CD1c-positive myeloid dendritic cell (primary cell): ENCODE results near the gene FBXL17.

ENCODE experiments used
- DNase-seq: peaks from one replicate; pipeline ENCODE4 v3.0.0-alpha.2; 2016; ENCODE audit errors: extremely low spot score

FBXL17 gene

DNA sequence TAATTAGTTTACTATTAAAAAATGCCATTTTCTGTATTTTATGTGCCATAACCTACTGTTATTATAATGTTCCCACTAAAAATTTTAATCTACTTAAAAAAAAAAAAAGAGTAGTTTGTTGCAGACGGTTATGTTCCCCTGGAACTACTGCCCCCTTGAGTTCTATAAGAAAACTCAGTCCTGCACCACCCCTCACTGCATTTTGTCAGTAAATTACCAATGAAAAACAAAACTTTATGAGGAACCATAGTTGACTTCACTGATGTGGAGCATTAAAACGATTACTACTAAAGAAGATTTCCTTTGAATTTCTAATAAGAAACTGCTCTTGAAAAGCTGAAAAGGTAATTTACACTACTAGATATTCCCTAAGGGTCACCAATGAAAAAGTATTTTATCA, 288.7 kb downstream of the FBXL17 start:
- no peak for DNase-seq

DNA sequence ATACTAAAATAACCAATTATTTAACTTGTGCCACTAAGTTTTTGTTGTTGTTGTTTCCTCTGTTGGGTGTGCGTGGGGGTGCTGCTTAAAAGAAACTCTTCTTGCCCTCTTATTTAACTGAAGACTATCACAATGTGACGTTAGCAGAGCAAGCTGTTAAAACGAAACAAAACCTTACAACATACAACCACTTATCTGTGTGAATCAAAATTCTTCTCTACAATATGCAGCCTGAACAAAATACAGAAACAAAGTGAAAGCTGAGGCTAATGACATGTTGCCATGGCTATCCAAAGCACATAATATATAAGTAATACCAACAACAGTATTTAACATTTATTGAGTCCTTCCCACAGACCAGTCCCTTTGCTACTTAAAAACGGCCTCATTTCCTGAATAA, 291.0 kb downstream of the FBXL17 start:
- no peak for DNase-seq

DNA sequence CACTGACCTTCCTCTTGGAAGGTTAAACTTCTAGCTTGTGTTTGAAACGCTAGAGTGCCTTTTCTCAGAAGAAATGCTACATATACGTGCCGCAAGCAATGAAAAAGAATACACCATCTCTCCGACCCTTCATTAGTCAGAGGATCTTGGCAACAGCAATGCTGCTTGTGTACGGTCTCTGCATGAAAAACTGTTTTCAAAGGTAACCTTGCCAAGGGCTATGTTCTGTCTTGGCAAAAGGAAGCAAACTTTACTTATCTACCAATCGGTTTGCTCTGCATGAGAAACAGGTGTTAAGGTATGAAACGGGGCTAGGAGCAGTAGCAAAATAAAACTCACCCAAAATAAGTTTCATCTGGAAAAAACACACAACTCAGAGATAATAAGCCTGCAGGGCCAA, 297.8 kb downstream of the FBXL17 start:
- no peak for DNase-seq

DNA sequence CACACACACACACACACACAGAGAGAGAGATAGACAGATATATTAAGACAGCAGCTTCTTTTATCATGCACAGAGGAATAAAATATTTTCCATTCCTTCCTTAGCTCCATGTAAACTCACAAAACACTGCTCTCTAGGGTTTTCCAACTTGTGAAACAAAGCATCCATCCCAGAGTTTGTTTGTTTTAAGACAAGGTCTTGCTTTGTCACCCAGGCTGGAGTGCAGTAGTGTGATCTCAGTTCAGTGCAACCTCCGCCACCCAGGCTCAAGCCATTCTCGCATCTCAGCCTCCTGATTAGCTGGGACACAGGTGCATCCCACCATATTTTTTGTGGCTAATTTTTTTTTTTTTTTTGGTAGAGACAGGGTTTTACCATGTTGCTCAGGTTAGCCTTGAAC, 298.7 kb downstream of the FBXL17 start:
- no peak for DNase-seq

DNA sequence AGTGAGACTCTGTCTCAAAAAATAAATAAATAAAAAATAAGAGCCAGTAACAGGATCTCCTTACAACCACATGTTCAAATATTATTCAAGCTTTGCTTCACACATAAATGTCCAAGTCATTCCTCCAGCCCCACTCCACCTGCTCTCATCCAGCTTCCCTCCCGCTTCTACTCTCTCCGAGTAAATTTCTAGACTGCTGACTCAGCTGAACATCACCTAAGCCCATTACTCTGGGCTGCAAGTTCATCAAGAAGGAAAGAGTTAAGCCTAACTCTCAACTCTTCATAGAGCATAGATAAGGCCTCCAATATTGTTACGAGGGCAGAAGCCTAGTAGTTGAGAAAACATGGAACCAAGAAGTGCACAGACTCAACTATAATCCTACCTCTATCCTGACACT, 300.2 kb downstream of the FBXL17 start:
- DNase-seq, result no peak

DNA sequence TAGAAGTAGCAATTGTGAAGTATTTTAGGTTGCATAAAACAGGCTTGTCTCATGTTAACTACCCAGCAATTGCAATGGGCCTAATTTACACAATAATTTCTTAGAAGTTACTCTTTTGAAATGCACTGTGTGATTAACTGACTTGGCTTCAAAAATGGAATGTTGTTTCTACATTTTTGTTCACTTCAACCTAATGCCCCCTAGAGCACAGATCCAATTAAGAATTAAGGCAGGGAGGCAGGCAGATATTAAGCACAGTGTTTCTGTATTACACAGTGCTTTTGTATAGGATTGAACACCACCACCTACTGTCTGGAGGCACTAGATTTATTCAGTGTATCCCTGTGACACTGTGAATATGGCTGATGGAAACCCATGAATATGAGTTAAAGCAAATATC, 302.1 kb downstream of the FBXL17 start:
- DNase-seq, result no peak

DNA sequence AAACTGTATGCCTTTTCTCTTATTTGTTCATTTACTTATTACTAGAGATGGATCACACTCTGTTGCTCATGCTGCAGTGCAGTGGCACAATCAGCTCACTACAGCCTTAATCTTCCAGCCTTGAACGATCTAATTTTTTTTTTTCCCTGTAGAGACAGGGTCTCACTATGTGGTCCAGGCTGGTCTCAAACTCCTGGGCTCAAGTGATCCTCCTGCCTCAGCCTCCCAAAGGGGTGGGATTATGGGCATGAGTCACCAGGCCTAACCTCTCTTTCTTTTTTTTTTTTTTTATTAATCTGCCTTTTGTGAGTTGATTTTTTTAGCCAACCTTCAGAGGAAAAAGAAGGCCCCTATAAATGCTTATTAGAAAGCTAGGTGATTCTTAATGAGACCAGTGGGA, 303.0 kb downstream of the FBXL17 start:
- no peak for DNase-seq

DNA sequence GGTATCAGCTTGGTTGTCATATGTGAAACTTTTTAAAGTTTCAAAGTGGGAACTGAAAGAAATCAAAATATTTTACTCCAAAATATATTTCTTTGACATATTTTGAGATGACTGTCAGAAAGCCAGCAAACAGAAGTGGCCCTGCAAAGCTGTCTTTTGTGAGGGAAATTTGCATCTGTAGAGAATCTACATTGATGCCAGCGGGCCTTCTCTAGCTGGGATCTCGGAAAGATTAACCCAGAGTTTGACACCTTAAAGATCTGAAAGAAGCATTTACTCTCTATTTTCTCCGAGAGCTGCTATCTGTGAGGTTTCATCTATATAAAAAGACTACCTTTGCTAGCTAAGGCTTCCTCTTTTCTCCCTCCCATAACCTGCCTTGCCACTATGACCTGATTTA, 303.6 kb downstream of the FBXL17 start:
- no peak for DNase-seq

DNA sequence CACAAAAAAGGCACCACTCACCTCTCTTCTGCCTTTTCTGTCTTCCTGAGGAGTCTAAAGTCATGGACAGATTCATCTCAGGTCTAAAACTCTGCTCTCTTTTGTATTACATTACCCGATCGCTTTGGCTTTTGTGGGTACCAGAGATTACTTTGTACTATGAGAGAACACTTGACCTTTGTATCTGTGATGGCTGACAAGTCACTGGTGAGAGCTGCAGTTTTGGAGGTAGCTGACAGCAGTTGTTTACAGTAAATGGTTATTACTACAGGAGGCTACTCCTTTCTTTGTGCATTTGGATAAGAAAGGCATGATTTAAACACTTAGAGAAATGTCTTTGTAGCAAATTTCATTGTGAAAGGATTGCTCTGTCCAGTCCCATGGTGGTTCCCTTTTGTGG, 307.3 kb downstream of the FBXL17 start:
- no peak for DNase-seq

DNA sequence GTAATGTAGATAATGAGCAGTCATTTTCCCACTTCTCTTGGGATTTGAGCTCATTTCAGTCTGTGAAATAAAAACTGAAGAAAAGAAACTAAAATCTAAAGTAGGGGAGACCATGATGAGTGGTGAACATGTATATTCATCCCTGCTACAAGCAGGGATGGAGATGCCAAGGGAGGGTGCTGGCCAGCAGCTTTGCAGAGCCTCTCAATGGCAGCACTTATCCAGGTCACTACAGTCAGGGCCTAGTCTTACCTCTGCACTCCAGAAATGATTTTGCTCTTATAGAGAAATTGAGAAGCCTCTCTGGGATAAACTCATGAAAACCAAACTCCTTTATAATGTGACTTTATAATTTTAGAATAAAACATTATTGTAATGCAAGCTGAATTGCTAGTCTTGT, 317.6 kb downstream of the FBXL17 start:
- no peak for DNase-seq

DNA sequence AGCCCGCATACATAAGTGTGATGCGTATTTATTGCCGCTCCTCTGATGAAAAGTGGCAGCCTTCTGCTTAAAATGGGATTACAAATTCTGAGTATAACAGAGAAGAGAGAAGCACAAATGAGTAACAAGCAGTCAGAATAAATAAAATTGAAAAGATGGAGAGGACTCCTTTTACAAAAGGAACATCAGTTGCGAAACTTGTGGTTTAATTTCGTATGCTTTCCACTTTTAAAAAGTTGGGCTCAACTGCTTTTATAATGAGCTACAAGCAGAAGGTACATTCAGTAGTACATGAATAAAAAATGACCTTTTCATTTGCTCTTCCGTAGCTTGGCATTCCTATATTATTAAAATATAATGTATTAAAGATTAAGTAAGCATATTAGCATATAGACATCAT, 320.0 kb downstream of the FBXL17 start:
- DNase-seq, result no peak

DNA sequence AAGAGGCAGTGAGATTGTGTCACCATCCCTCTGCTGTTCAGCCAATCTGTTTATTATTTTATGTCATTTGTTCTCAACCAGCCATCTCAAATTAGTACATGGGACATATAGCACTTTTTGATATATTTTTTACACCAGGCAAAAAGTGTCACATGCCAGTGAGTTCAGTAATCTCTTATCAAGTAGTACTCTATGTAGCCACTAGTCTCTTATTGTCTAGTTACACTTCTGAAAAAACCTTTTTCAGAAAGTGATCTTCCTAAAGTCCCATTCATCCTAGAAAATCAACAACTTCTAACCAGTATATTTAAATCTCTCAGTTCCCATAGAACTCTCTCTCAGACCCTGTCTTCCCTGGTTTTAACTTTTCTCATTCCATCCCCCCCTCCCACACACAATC, 321.6 kb downstream of the FBXL17 start:
- DNase-seq, result no peak

DNA sequence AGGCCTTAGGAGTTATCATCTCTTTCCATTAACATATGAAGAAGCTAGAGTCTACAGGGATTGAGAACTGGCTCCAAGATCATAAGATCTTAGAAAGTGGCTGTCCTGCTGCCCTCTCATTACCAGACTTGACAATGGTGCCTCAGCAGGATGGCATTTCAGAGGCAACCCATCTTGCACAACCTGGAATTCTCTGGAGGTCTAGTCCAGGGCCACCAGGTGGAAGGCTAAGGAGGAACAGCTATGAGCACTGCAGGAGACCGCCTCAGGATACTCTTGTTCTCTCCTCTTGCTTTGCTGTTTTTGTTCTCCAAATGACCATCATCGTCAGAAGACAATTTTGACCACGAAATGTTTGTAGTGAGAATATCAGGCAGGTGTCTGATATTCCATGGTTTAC, 322.6 kb downstream of the FBXL17 start:
- no peak for DNase-seq

DNA sequence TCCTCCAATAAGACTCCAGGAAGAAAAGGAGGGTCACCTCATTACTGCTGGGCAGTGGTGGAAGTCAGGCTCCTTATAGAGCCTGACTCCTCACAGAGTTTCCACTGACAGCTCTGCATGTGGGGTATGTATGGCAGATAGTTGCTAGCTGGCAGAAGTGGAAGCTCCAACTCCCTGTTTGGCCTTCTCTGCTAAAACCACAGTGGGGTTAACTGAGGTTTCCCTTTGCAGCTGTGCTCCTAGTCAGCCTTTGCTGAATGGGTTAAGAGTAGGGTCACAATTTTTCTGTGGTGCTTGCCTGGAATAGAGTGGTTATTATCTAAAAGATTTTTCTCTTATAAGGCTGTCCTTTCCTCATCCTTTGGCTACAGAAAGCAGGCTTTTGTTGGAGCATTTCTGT, 327.5 kb downstream of the FBXL17 start:
- DNase-seq, result no peak

DNA sequence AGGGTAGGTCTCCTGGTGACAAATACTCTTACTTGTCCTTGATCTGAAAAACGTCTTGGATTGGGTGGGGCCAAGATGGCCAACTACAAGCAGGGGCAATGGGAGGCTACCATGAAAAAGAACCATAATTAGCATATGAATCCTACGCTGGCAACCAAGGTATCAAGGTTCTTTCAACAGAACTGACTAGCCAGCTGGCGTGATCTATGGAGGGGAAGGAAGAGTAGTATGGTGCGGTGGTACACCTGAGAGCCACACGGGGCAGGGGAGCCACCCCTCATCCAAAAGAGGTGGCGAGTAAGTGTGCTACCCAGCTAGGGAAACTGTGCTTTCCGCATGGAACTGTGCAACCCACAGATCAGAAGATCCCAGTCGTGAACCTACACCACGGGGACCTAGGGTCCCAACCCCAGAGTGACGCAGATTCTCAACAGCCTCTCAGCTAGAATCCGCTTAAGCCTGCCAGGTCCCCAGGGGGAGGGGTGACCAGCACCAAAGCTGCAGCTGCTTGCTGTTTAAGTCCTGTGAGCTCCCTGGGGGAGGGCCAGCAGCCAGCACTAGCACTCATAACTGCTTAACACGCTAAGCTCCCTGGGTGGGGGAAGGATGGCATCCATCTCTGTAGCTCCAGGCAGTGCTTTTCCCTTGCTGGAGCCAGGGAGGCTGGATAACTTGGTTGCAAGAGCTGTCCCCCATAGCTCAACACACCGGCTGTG, 334.8 kb downstream of the FBXL17 start:
- no peak for DNase-seq

DNA sequence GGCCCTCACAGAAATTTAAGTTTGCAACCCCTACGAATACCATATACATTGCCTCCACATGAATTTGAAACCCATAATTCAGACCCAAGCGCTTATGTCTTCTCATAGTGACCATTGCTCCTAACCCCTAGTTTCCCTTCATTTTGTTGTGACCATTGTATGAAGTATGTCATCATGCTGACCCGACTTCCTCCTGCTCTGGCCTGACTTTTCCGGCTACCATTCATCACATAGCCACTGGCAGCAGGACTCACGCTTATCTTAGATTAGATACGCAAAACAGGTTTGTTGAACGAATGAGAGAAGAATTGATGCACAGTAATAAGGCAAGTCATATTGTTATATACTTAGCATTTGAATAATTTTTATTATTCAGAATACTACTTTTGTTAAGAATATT, 345.4 kb downstream of the FBXL17 start:
- no peak for DNase-seq

DNA sequence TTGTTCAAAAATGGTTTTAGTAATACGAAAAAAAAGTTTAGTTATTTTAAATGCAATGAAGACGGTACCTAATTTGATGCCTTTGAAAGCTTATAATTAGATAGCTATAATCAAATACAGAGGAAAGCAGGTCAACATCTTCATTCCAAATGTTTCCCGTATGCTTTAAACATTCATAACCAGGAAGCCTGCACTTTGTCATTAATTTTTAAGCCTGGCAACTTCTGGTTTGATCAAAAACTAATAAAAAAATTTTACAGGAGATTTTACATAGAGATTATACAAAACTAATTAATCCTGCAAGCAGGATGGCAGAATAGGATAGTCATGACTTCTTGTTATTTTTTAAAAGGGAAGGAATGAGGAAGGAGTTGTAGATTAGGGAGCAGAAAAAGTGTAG, 353.0 kb downstream of the FBXL17 start:
- no peak for DNase-seq

DNA sequence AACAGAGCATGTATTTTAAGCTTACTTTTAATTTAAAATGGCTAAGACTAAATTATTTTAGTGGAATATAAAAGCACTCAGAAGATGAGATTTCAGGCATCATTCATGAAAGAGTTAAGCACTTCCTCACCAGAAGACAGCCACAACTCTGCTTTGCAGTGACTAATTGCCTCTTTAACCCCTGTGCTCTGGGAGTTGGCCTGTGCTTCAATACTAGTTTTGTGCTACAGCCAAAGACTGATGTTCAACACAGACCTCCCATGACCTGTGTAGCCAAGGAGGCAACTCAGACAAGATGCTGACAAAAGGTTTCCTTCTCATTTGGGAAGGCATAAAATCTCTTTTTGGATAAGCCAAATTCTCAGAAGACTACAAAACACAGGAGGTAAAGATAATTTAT, 353.5 kb downstream of the FBXL17 start:
- DNase-seq, result no peak

DNA sequence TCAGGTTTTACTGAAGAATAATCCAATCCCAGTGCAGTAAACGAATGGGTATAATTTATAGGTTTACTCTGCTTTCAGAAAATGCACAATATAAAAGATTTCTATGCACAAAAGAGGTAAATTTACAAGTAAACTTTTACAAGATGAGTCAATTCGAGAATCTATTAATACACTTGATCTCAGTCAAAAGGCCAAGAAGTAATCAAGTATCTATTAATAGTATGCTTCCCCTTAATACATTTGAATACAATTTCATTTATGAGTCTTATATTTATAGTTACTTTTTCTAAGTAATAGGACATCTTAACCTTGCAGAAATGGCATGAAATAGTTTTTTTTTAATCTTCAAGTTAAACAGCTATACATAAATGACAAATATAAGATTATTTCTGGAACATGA, 355.9 kb downstream of the FBXL17 start:
- DNase-seq, result no peak

DNA sequence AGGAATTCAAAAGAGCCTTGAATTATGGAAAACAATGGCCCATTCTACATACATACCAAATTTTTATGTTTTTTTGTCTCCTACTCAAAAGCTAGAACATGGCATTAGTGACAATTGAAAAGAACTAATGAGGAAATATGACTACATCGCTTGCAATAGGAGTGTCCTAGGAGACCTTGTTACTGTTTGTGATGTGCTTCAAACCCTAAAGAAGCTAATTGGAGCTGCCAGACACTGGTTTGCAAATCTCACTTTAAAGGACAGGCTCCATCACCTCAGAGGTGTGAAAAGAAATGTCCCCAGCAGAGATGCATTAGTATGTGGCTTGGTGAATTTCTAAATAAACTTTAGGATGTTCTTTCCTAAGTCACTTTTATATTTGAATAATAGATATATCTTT, 356.9 kb downstream of the FBXL17 start:
- no peak for DNase-seq

DNA sequence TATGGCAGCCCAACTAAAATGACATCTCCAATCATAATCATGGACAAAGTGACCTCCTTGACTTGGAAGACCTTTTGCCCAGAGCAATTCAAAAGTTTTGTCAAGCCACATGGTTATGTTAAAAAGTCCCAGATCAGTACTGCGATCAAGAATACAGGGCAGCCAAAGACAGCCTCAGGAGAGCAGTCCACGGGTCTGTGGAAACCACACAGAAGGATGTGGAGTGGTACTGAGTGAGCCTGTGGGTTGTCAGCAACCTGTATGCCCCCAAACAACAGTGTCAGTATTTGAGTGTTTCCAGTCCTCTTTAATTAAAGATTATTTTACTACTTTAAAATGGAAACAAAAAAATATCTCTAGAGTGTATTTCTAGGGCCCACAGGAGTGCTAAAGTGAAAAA, 365.8 kb downstream of the FBXL17 start:
- no peak for DNase-seq

DNA sequence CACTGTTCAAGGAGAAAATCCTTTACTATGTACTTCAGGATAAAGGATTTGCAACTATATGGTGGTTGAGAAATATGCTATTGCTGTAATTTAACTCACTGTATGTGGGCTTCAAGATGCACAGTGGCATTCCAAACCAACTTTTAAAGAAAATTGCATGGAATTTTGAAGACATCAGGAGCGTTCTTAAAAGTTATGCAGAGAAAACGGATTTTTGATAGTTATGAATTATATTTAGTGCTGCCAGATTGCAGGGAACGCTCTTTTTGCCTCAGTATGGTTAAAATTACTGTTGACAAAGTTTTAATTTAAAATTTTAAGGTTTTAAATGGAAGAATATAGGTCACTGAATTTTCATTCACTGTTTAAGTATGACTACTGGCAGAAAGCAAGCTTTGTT, 375.1 kb downstream of the FBXL17 start:
- no peak for DNase-seq

DNA sequence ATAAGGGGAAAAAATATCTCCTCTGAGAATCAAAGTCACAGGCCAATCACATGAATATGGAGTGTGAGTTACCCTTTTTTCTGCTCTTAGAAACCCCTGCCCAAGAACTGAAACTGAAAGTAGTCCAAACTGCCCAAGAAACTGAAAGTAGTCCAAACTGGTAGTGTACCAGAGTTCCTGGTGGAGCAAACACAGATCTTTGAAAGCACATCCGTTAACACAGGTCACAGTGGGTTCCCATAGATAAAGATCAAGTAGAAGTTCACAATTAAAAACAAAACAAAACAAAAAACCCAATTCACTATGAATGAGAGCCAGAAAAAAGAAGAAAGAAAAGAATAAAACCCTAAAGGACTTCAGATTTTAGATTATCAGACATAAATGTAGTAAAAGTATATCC, 378.7 kb downstream of the FBXL17 start:
- no peak for DNase-seq

DNA sequence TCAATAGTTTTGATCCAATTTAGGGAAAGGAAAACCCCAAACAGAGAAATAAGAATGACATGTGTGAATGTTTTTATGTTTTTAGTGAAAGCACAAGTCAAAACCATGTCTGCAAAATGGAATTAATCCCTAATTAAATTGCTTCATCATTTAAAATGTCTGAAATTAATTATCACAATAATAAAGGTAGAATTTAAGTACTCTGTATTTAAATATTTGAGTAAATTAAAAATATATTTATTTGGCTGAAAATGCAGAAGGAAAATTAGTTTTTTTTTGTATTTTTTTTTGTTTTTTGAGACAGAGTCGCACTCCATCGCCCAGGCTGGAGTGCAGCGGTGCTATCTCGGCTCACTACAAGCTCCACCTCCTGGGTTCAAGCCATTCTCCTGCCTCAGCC, 380.7 kb downstream of the FBXL17 start:
- no peak for DNase-seq
